ENCODE measurements around the gene CELF1.

Gene CELF1

GRCh38 chr11:47538741-47539565 lies 14.0 kb downstream of the CELF1 start:
- H3K9ac ChIP-seq (ENCODE audit: low read depth, low read length, poor library complexity, severe bottlenecking): peak overlapping the region; percentile 15
- peaks cover 13% of the 10 kb centered on the region; the same call in 1 of the 2 replicates for H3K36me3 ChIP-seq (ENCODE audit: insufficient read depth, low read length)
- H3K27me3 ChIP-seq (ENCODE audit: insufficient read depth, low read length, poor library complexity, severe bottlenecking): no peaks in the 10 kb centered on the region
- no peaks in the 10 kb centered on the region for H3K9me3 ChIP-seq (ENCODE audit: insufficient read depth, low read depth, low read length)
- 0 out of 2 replicates have a peak, but pooled peaks cover 6% of the 10 kb centered on the region for H3F3A ChIP-seq (ENCODE audit: low read depth)
- peaks cover 91% of the 10 kb centered on the region for H4K20me1 ChIP-seq (ENCODE audit: insufficient read depth, low read length, poor library complexity, severe bottlenecking)
- H3K9me2 ChIP-seq (replicated peaks; ENCODE audit: low read depth, low read length): no peaks in the 10 kb centered on the region
- peaks cover 100% of the 10 kb centered on the region for H3K79me2 ChIP-seq (ENCODE audit: insufficient read depth, low read length)
- H2AFZ ChIP-seq (ENCODE audit: low read length): no peak overlapping the region
- H3K4me1 ChIP-seq (ENCODE audit: insufficient read depth, low read length, poor library complexity, severe bottlenecking): peaks cover 36% of the 10 kb centered on the region
- no peak for TF ChIP-seq CTCF (conservative IDR thresholded peaks at IDR 0.05; ENCODE audit: low read length)
- no peak for TF ChIP-seq EZH2phosphoT487 (IDR thresholded peaks at IDR 0.05; ENCODE audit: borderline replicate concordance)
- H3K4me2 ChIP-seq (ENCODE audit: low read depth, low read length, poor library complexity, severe bottlenecking): peak overlapping the region; percentile 36
- no peak overlapping the region for H3K4me3 ChIP-seq (ENCODE audit: low read length, poor library complexity, severe bottlenecking)

GRCh38 chr11:47536915-47537314 lies 16.0 kb downstream of the CELF1 start:
- H3F3A ChIP-seq (ENCODE audit: low read depth): 0 out of 2 replicates have a peak, but pooled peaks cover 6% of the 10 kb centered on the region
- no peak overlapping the region for H3K4me3 ChIP-seq (ENCODE audit: low read length, poor library complexity, severe bottlenecking)
- peaks cover 25% of the 10 kb centered on the region for H3K4me1 ChIP-seq (ENCODE audit: insufficient read depth, low read length, poor library complexity, severe bottlenecking)
- H3K27me3 ChIP-seq (ENCODE audit: insufficient read depth, low read length, poor library complexity, severe bottlenecking): no peaks in the 10 kb centered on the region
- H4K20me1 ChIP-seq (ENCODE audit: insufficient read depth, low read length, poor library complexity, severe bottlenecking): peaks cover 91% of the 10 kb centered on the region
- no peak overlapping the region for H2AFZ ChIP-seq (ENCODE audit: low read length)
- peaks cover 100% of the 10 kb centered on the region for H3K79me2 ChIP-seq (ENCODE audit: insufficient read depth, low read length)
- no peak for TF ChIP-seq CTCF (conservative IDR thresholded peaks at IDR 0.05; ENCODE audit: low read length)
- TF ChIP-seq EZH2phosphoT487 (IDR thresholded peaks at IDR 0.05; ENCODE audit: borderline replicate concordance): no peak
- H3K9me3 ChIP-seq (ENCODE audit: insufficient read depth, low read depth, low read length): no peaks in the 10 kb centered on the region
- H3K36me3 ChIP-seq (ENCODE audit: insufficient read depth, low read length): peaks cover 17% of the 10 kb centered on the region; the same call in 1 of the 2 replicates
- no peak overlapping the region for H3K4me2 ChIP-seq (ENCODE audit: low read depth, low read length, poor library complexity, severe bottlenecking)
- no peak overlapping the region for H3K9ac ChIP-seq (ENCODE audit: low read depth, low read length, poor library complexity, severe bottlenecking)
- no peaks in the 10 kb centered on the region for H3K9me2 ChIP-seq (replicated peaks; ENCODE audit: low read depth, low read length)

GRCh38 chr11:47534704-47535251 lies 18.2 kb downstream of the CELF1 start:
- Histone ChIP-seq H3K4me2 (ENCODE audit: low read depth, low read length, poor library complexity, severe bottlenecking) (no peak overlapping the region), H3K9ac (ENCODE audit: low read depth, low read length, poor library complexity, severe bottlenecking) (no peak overlapping the region), H3K4me1 (ENCODE audit: insufficient read depth, low read length, poor library complexity, severe bottlenecking) (peaks cover 8% of the 10 kb centered on the region), H3K4me3 (ENCODE audit: low read length, poor library complexity, severe bottlenecking) (no peak overlapping the region), H4K20me1 (ENCODE audit: insufficient read depth, low read length, poor library complexity, severe bottlenecking) (peaks cover 91% of the 10 kb centered on the region), H3K9me3 (ENCODE audit: insufficient read depth, low read depth, low read length) (no peaks in the 10 kb centered on the region), H3K79me2 (ENCODE audit: insufficient read depth, low read length) (peaks cover 100% of the 10 kb centered on the region), H3K36me3 (ENCODE audit: insufficient read depth, low read length) (peaks cover 21% of the 10 kb centered on the region; the same call in 1 of the 2 replicates), H3F3A (ENCODE audit: low read depth) (0 out of 2 replicates have a peak, but pooled peaks cover under 1% of the 10 kb centered on the region), H3K27me3 (ENCODE audit: insufficient read depth, low read length, poor library complexity, severe bottlenecking) (no peaks in the 10 kb centered on the region), H3K9me2 (replicated peaks; ENCODE audit: low read depth, low read length) (no peaks in the 10 kb centered on the region), H2AFZ (ENCODE audit: low read length) (no peak overlapping the region)
- TF ChIP-seq CTCF (conservative IDR thresholded peaks at IDR 0.05; ENCODE audit: low read length) (no peak), EZH2phosphoT487 (IDR thresholded peaks at IDR 0.05; ENCODE audit: borderline replicate concordance) (no peak)
